ENCODE data around the gene PRDX3. TPM values are rescaled to one million over a fixed set of nuclear protein-coding genes. Genes with fewer than 3 reads are reported as not detected.

PRDX3 gene
- total and polyA plus RNA-seq, 4 donors, result 84.1 to 155 (median 109) TPM

GRCh38 chr10:119219871-119220270, 41.3 kb upstream of the PRDX3 start:
- no peak overlapping the region for H3K9ac ChIP-seq (ENCODE audit: insufficient read depth in 1 of 2, low read length in 2 of 2)
- peak in 2 of 3 donors; percentile 66 to 74 for DNase-seq

GRCh38 chr10:119217991-119218490, 39.4 kb upstream of the PRDX3 start:
- peak overlapping the region in 1 of 2 donors; percentile 60 for H3K9ac ChIP-seq (ENCODE audit: insufficient read depth in 1 of 2, low read length in 2 of 2)
- H3K9me3 ChIP-seq (ENCODE audit: control insufficient read depth in 4 of 4, insufficient read depth in 3 of 4, low read length in 3 of 4), result no peaks in the 10 kb centered on the region
- no peaks in the 10 kb centered on the region for H3K27me3 ChIP-seq (ENCODE audit: control insufficient read depth in 3 of 3, insufficient read depth in 3 of 3, low read length in 2 of 3)
- WGBS, 2 donors, result 50 to 60% methylated on average over 4 of the region's 4 CpGs
- H3K4me3 ChIP-seq, result no peak overlapping the region
- H3K27ac ChIP-seq (ENCODE audit: low read depth in 1 of 2, low read length in 1 of 2), result peak overlapping the region in 1 of 2 donors; percentile 74
- peak; percentile 50 for ATAC-seq (ENCODE audit: insufficient read depth, low FRiP score)
- peak; percentile 83 to 98 (median 96) for DNase-seq
- H3K4me1 ChIP-seq (ENCODE audit: control insufficient read depth in 5 of 5, insufficient read depth in 5 of 5, low read length in 5 of 5), result peaks cover 11 to 91% (median 43%) of the 10 kb centered on the region in 5 donors
- no peak for TF ChIP-seq CTCF (IDR thresholded peaks at IDR 0.05; ENCODE audit: control extremely low read depth, extremely low read depth)
- peaks cover 0 to 3% (median under 1%) of the 10 kb centered on the region in 4 donors for H3K36me3 ChIP-seq (ENCODE audit: control insufficient read depth in 4 of 4, insufficient read depth in 4 of 4, low read length in 4 of 4)

More at GRCh38 chr10:119219871-119220270, 41.3 kb upstream of the PRDX3 start:
- Histone ChIP-seq H3K4me3 (no peak overlapping the region), H3K4me1 (ENCODE audit: control insufficient read depth in 5 of 5, insufficient read depth in 5 of 5, low read length in 5 of 5) (peaks cover 11 to 93% (median 47%) of the 10 kb centered on the region in 5 donors), H3K27me3 (ENCODE audit: control insufficient read depth in 3 of 3, insufficient read depth in 3 of 3, low read length in 2 of 3) (no peaks in the 10 kb centered on the region), H3K9me3 (ENCODE audit: control insufficient read depth in 4 of 4, insufficient read depth in 3 of 4, low read length in 3 of 4) (no peaks in the 10 kb centered on the region), H3K27ac (ENCODE audit: low read depth in 1 of 2, low read length in 1 of 2) (peak overlapping the region in 1 of 2 donors; percentile 28), H3K36me3 (ENCODE audit: control insufficient read depth in 4 of 4, insufficient read depth in 4 of 4, low read length in 4 of 4) (peaks cover 0 to 2% (median under 1%) of the 10 kb centered on the region in 4 donors)
- ATAC-seq (ENCODE audit: insufficient read depth, low FRiP score), result no peak
- WGBS, 2 donors, result 66 to 68% methylated on average over 5 of the region's 5 CpGs
- no peak for TF ChIP-seq CTCF (IDR thresholded peaks at IDR 0.05; ENCODE audit: control extremely low read depth, extremely low read depth)

- no peak for TF ChIP-seq CTCF (IDR thresholded peaks at IDR 0.05; ENCODE audit: control extremely low read depth, extremely low read depth)
- Histone ChIP-seq H3K9me3 (ENCODE audit: control insufficient read depth in 4 of 4, insufficient read depth in 3 of 4, low read length in 3 of 4) (no peaks in the 10 kb centered on the region), H3K4me3 (no peak overlapping the region), H3K27me3 (ENCODE audit: control insufficient read depth in 3 of 3, insufficient read depth in 3 of 3, low read length in 2 of 3) (no peaks in the 10 kb centered on the region), H3K27ac (ENCODE audit: low read depth in 1 of 2, low read length in 1 of 2) (peak overlapping the region in 1 of 2 donors; percentile 74), H3K9ac (ENCODE audit: insufficient read depth in 1 of 2, low read length in 2 of 2) (no peak overlapping the region), H3K36me3 (ENCODE audit: control insufficient read depth in 4 of 4, insufficient read depth in 4 of 4, low read length in 4 of 4) (peaks cover 0 to 7% (median 3%) of the 10 kb centered on the region in 4 donors), H3K4me1 (ENCODE audit: control insufficient read depth in 5 of 5, insufficient read depth in 5 of 5, low read length in 5 of 5) (peaks cover 11 to 91% (median 41%) of the 10 kb centered on the region in 5 donors)
- no peak for ATAC-seq (ENCODE audit: insufficient read depth, low FRiP score)
- 77 to 85% methylated on average over 9 of the region's 9 CpGs for WGBS, 2 donors
- no peak for DNase-seq
Measured at GRCh38 chr10:119217401-119217800, 38.8 kb upstream of the PRDX3 start.

Measured in lung (tissue), 12 donors.